GM19099 (cell line): ENCODE measurements around the gene CEP85L.

ENCODE experiments used
- POLR2A ChIP-seq: IDR thresholded peaks from 3 replicates; pipeline ENCODE4 v1.6.1; 2011; ENCODE audit warnings: low read depth; ENCODE audit not compliant: insufficient read length; ENCODE audit errors: extremely low read depth

The CEP85L gene

DNA sequence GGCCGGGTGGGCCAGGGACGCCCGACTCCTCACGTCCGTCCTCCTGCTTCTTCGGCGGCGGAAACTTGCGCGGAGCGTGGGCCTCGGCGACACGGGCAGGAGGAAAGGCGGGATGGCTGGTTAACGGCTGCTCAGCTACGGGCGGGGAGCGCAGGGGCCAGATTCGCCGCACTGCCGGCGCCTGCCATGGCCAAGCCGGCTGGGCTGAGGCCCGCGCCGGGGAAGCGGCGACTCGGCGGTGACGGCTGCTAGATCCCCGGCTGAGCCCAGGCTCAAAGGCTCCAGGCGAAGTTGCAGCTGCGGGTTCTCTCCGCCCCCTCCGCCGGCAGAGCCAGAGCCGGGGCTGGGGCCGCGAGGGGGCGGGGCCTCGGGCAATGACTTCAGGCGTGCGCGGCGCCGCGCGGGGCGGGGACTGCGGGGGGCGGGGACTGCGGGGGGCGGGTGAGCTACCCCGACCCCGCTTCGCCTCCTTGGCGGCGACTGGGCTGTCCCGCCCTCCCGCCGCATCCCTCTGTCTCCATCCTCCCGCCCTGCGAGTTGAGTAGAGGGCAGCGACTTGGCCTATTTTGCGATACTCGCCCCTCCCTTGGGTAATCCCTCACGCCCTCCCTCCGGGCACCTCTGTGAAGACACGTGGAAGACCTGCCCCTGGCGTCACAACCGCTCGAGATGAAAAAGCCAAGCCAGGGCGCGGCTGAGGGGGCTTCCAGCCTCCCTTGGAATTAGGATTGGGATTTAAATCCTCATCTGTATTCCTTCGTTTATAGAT lies at the start of gene CEP85L:
TSS of gene CEP85L (minus strand) at position 310 of the 769 bp plus-strand sequence. CDS start 322 bp downstream, outside the sequence.
- peak; percentile 73 for TF ChIP-seq POLR2A

DNA sequence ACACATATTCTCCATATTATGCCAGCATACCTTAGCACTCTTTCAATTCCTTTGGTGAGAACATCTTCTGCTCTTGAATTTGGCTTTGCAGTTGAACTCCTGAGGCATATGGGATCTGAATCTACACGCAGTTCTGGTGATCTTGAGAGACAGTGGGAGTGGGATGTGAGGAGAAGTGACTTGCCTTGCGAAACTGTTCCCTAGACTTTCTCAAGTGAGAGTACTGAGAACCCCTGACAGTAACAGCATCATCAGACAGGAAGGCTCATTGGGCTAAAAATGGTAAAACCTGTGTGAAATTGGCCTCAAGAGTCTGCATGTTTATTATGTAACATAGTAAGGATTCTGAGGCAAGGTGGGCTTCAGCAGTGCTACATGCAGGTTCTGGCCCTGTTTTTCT lies 49.1 kb upstream of the CEP85L start:
- TF ChIP-seq POLR2A, result no peak

DNA sequence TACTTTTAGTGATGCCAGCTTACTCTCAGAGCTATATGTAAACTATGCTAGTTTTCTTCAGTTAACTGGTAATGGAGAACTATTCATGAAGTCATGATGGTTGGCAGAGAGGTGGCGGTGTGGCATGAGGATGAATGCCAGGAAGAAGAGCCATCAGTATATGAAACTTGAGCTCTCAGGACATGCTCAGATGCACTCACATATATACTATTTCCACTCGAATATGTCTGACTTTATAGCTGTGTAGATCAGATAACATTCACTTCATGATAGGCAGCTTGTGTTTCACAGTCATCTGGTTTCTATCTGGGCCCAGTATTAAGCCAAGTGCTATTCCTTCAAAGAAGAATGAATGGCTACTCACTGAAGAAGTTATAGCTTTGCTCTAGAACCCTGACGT lies 46.2 kb upstream of the CEP85L start:
- TF ChIP-seq POLR2A, result no peak

DNA sequence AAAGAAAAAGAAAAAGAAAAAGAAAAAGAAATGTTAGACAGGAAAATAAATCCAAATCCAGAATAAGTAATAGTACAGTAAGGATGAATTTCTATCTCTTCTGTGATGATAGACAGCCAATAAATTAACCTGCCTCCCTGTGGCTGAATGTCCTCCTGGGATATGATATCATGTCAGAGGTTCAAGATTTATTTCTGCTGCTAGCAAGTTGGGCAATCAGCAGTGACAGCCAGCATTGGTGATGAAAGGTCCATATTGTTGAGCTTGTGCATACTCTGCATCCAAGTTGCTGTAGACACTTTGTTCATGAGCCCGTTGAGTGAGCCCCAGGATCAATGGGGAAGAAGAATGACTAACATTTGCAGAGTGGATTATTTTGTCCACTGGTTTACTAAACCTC lies 44.9 kb upstream of the CEP85L start:
- TF ChIP-seq POLR2A, result no peak

DNA sequence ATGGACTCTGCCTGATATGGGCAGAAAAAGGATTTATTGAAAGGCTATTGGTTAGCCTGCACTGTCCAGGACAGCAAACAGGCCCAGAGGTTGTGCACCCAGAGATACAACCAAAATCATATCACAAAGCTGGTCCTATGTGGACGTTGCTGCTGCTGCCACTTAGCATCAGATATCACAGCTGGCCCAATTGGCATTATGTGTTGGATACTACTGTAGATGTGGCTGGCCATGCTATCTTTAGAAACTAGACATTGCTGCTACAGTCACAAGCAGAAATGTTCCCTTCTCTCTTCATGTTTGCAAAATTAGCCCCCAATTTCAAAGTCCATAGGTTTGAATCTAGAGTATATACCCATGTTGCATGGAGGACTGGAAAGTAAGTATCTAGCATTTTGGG lies 42.2 kb upstream of the CEP85L start:
- no peak for TF ChIP-seq POLR2A

DNA sequence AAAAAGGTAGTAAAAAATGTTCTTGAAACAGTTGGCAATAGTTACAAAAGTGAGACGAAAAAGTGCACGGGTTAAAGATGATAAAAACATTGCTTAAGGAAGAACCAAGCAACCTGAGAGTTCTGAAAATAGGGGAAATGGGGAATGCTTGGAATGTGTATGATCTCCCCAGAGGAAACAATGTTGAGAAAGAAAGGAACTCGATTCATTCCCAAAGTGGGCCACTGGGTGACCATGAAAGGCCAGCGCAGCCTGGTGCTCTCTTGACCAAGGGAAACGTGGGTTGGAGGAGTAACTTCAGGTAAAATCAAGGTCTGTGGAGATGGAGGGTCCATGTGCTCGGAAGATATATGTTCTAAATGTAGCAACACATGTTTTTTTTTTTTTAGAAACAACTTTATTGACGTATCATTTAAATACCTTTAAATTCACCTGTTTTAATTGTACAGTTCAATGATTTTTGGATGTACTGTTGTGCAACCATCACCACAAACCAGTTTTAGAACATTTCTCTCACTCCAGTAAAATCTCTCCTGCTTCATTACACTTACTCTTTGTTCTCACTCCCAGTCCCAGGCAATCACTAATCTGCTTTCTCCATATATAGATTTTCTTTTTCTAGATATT lies 34.5 kb upstream of the CEP85L start:
- TF ChIP-seq POLR2A, result no peak

DNA sequence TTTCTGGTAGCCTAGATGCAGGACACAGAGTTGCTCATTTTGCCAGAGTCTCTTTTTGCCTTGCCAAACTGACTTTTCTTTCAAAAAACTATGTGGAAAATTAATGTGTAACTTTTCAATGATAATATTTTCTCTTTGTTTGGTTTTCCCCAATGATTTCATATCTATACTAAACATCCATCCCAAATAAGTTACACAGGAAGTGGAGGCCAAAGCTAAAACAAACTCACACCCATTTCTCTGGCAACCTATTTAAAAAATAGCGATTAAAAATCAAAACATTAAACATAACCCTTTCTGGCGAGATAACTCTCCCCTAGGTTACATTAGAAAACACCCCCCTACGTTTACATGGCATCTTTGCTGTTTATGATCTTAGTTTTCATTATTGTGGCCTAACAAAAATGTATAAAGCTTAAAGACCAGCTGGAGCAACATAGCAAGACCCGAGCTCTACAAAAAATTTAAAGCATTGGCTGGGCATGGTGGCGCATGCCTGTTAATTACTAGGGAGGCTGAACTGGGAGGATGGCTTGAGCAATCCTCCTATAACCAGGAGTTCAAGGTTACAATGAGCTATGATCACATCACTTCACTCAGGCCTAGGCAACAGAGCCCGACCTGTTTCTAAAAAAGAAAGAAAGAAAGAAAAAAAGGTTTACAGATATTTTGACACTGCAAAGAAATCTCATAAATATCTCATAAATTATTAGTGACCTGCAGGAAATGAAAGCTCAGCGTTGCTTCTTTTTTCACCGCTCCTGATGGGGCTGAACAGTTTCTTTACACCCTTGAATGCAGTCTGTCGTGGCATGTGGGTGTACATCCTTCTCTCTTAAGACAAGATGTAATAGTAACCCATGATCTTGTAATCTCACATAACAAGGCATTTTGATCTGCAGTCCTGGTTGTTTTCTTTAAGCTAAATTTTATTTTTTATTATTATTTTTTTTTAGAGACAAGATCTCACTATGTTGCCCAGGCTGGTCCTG lies 32.8 kb upstream of the CEP85L start:
- TF ChIP-seq POLR2A, result no peak

DNA sequence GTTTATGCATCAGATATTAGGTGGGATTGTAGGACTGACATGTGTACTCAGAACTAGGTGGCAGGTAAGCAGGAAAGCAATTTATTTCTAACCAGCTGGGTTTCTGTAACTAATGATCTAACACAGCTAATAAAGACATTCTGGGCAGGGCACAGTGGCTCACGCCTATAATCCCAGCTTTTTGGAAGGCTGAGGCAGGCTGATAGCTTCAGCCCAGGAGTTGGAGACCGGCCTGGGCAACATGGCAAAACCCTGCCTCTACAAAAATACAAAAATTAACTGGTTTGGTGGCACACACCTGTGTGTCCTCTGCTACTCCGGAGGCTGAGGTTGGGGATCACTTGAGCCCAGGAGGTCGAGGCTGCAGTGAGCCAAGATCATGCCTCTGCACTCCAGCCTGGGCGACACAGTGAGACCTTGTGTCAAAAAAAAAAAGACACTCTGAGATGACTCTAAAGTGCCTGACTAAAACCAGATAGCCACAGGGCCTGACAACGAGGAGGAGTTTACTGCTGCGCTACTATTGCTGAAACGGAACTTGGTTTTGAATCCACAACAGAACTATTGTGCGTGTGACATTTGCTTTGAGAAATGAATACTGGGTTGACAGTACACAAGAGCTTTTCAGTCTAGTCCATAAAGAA lies 29.2 kb upstream of the CEP85L start:
- TF ChIP-seq POLR2A, result no peak

DNA sequence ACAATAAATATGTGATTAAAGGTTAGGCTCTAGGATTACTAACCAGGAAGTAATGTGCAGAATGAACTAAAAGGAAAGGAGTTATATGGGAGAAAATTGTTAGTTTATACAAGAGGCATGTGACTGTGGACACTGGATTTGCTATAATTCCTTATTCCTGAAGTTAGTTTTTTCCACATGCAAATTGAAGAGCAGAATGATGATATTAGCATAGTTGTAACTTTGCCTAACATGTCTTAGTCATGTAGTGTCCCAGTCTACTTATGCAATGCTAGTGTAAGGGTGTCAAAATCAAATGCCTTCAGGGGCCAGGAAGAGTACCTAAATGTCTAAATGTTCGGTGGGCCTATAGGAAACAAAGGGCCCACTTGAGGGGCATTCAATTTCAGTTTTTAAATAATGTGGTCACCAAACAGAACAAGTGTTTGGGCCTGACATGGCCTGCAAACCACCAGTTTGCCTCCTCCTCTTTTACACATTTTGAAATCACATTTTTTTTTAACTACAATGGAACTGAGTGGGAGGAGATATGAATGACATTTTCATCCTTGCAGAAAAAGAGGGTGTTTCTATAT lies 28.0 kb upstream of the CEP85L start:
- no peak for TF ChIP-seq POLR2A

DNA sequence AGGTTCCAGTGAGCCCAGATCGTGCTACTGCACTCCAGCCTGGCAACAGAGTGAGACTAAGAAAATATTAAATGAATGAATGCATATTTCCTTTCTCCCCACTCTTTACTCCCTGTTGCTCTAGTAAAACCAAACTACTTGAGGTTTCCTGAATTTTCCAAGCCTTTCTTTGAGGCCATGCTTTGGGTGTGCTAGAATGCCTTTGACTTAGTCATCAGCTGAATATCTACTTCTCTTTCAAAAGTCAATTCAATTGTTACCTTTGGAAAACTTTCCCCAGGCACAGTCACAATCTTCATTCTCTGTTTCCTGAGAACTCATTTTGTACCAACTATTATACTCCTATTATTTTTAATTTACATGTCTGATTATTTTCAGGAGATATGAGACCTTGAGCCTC lies 27.5 kb upstream of the CEP85L start:
- no peak for TF ChIP-seq POLR2A

DNA sequence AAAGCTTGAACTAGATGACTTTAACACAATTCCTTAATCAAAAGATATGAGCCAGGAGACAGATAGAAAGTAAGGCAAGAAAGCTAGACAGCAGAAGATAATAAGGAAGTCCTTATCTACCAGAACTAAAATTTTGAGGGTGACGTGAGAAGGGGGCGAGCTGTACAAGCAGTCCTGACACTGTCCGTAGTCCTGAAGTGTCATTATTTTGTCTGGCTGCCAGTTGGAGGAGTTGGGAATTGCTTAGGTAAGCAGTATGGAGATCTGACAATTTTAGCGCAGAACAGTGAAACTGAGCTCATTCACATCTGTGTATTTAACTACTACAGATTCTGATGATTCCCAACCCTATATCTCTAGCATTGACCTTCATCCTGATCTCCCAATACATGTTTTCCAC lies 25.8 kb upstream of the CEP85L start:
- TF ChIP-seq POLR2A, result no peak

DNA sequence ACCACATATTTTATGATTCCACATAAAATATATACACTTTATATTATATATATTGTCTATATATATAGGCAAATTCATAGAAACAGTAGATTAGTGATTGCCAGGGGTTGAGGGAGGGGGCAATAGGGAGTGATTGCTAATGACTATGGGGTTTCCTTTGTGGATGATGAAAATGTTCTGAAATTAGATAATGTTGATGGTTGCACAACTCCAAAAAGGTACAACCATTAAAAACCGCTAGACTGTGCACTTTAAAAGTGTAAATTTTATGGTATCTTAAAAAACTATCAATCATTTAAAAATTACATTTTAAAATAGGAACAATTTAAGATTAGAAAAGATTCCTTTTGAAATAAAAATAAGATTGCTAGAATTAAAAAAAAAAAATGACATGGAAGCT lies 23.8 kb upstream of the CEP85L start:
- no peak for TF ChIP-seq POLR2A

DNA sequence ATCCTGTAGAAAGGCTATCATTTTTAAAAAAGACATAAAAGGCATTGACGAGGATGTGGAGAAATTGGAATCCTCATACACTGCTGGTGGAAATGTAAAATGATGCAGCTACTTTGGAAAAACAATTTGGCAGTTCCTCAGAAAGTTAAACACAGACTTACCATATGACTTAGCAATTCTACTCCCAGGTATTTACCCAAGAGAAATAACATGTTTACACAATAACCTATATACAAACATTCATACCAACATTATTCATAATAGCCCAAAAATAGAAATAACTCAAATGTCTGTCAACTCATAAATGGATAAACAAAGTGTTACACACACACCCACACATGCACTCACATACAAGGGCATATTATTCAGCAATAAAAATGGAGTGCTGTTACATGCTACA lies 23.4 kb upstream of the CEP85L start:
- TF ChIP-seq POLR2A, result no peak

DNA sequence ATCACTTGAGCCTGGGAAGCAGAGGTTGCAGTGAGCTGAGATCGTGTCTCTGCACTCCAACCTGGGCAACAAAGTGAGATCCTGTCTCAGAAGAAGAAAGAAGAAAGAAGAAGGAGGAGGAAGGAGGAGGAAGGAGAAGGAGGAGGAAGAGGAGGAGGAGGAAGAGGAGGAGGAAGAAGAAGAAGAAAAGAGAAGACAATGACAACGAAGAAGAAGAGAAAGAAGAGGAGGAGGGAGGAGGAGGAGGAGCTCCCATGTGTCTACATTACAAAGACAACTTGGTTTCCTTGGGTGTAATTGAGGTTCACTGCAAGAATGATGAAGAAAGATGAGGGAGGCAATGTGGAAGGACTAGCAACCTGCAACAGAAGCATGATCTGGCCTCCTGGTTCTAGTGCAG lies 21.3 kb upstream of the CEP85L start:
- TF ChIP-seq POLR2A, result no peak
